ENCODE measurements around the gene TRDMT1. TPM values are rescaled to one million over a fixed set of nuclear protein-coding genes. Genes with fewer than 3 reads are reported as not detected.
A peak's percentile ranks its signal among the peaks of the same experiment; 100 is the strongest.

TRDMT1 gene

DNA sequence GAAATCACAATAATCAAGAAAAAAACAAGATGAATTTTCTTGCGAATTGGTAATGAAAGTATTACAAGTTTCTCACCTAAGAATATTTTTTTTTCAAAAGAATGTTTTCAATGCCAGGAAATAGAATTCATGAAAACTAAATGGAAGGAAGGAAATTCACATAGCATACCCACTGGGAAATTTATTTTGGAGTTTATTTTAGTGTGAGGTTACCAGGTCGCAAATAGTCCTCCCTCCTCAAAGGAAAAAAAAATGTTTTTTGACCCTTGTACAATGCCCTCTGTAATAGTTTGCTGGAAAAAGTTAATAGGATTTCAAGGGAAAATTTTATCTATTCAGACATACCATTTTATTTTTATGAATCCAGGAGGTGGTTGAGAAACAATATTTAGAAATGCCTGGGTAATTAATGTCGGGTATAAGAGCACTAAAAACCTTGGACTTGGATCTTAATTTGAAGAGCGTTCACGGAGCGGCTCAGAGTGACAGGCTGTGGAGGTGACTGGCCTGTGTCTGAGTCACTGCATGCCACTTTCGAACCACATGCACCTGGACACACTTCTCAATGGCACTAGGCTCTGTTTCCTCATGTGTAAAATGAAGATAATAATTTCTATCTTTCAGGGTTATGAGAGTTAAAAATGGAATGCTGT lies 100.1 kb downstream of the TRDMT1 start:
- Histone ChIP-seq H4K91ac (ENCODE audit: low read length) (no peak overlapping the region), H2AK5ac (ENCODE audit: low read length, severe bottlenecking) (no peak overlapping the region), H3K36me3 (ENCODE audit: control insufficient read depth in 1 of 2, insufficient read depth in 2 of 2, low read depth in 1 of 2, low read length in 2 of 2) (no peaks in the 10 kb centered on the region), H3K18ac (ENCODE audit: low read depth in 1 of 2, low read length in 2 of 2) (no peak overlapping the region), H2BK12ac (ENCODE audit: low read length in 2 of 2) (no peak overlapping the region), H3K27ac (ENCODE audit: low read length, poor library complexity, severe bottlenecking) (no peak overlapping the region), H2BK5ac (ENCODE audit: low read depth, low read length, poor library complexity, severe bottlenecking) (no peak overlapping the region), H3K4me3 (ENCODE audit: insufficient read depth in 1 of 2, low read depth in 1 of 2, low read length in 2 of 2) (no peak overlapping the region), H2BK120ac (ENCODE audit: low read depth, low read length) (no peak overlapping the region), H3K79me1 (replicated peaks; ENCODE audit: low read length, poor library complexity, severe bottlenecking) (no peaks in the 10 kb centered on the region), H3K4ac (ENCODE audit: low read depth in 1 of 2, low read length in 2 of 2) (no peak overlapping the region), H3K14ac (ENCODE audit: low read length in 2 of 2) (no peak overlapping the region), H3K27me3 (ENCODE audit: control insufficient read depth in 1 of 2, insufficient read depth in 1 of 2, low read length in 2 of 2) (no peaks in the 10 kb centered on the region), H3K9ac (ENCODE audit: low read length) (peak overlapping the region; percentile 9), H3K4me1 (ENCODE audit: control insufficient read depth, insufficient read depth, low read depth, low read length) (peaks cover 1% of the 10 kb centered on the region), H3K4me2 (ENCODE audit: low read length, poor library complexity, severe bottlenecking) (no peak overlapping the region), H2BK15ac (ENCODE audit: low read depth, poor library complexity, severe bottlenecking) (no peak overlapping the region), H3K23ac (ENCODE audit: low read length in 2 of 2) (no peak overlapping the region), H2AFZ (ENCODE audit: low read depth, low read length) (no peak overlapping the region), H4K8ac (ENCODE audit: low read length) (no peak overlapping the region), H3K9me3 (ENCODE audit: control insufficient read depth, low read length) (no peaks in the 10 kb centered on the region)
- 88% methylated on average over 5 of the region's 7 CpGs for WGBS
- DNase-seq: no peak

DNA sequence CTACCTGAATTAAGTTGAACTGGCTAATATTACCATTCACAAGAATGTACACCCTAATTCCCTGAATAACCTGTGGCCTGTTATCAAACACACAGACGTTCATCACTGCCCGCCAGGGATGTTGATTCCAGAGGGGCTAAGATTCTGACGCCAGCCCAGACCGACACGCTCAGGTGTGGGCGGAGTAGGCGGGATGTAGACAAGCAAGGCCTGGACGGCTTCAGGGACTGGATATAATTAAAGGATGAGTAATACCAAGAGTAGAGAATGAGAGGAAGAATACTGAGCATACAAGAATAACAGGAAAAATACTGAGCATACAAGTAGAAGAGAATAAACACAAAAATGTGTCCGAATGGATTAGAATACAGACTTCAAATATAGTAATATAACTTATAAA lies 100.9 kb downstream of the TRDMT1 start:
- WGBS: 94% methylated on average over 7 of the region's 9 CpGs
- no peak overlapping the region for H3K14ac ChIP-seq (ENCODE audit: low read length in 2 of 2)
- H2BK120ac ChIP-seq (ENCODE audit: low read depth, low read length): no peak overlapping the region
- no peak overlapping the region for H4K91ac ChIP-seq (ENCODE audit: low read length)
- H4K8ac ChIP-seq (ENCODE audit: low read length): no peak overlapping the region
- no peak overlapping the region for H2BK12ac ChIP-seq (ENCODE audit: low read length in 2 of 2)
- no peak overlapping the region for H3K23ac ChIP-seq (ENCODE audit: low read length in 2 of 2)
- H3K4me2 ChIP-seq (ENCODE audit: low read length, poor library complexity, severe bottlenecking): no peak overlapping the region
- H3K9me3 ChIP-seq (ENCODE audit: control insufficient read depth, low read length): peaks cover 3% of the 10 kb centered on the region
- H3K4ac ChIP-seq (ENCODE audit: low read depth in 1 of 2, low read length in 2 of 2): no peak overlapping the region
- H3K79me1 ChIP-seq (replicated peaks; ENCODE audit: low read length, poor library complexity, severe bottlenecking): no peaks in the 10 kb centered on the region
- H2BK5ac ChIP-seq (ENCODE audit: low read depth, low read length, poor library complexity, severe bottlenecking): no peak overlapping the region
- no peak overlapping the region for H3K18ac ChIP-seq (ENCODE audit: low read depth in 1 of 2, low read length in 2 of 2)
- DNase-seq: no peak
- H3K4me3 ChIP-seq (ENCODE audit: insufficient read depth in 1 of 2, low read depth in 1 of 2, low read length in 2 of 2): no peak overlapping the region
- no peak overlapping the region for H3K27ac ChIP-seq (ENCODE audit: low read length, poor library complexity, severe bottlenecking)
- H3K9ac ChIP-seq (ENCODE audit: low read length): peak overlapping the region; percentile 9
- no peak overlapping the region for H2AK5ac ChIP-seq (ENCODE audit: low read length, severe bottlenecking)
- H2AFZ ChIP-seq (ENCODE audit: low read depth, low read length): no peak overlapping the region
- no peak overlapping the region for H2BK15ac ChIP-seq (ENCODE audit: low read depth, poor library complexity, severe bottlenecking)
- no peaks in the 10 kb centered on the region for H3K27me3 ChIP-seq (ENCODE audit: control insufficient read depth in 1 of 2, insufficient read depth in 1 of 2, low read length in 2 of 2)
- H3K4me1 ChIP-seq (ENCODE audit: control insufficient read depth, insufficient read depth, low read depth, low read length): peaks cover 1% of the 10 kb centered on the region
- no peaks in the 10 kb centered on the region for H3K36me3 ChIP-seq (ENCODE audit: control insufficient read depth in 1 of 2, insufficient read depth in 2 of 2, low read depth in 1 of 2, low read length in 2 of 2)

DNA sequence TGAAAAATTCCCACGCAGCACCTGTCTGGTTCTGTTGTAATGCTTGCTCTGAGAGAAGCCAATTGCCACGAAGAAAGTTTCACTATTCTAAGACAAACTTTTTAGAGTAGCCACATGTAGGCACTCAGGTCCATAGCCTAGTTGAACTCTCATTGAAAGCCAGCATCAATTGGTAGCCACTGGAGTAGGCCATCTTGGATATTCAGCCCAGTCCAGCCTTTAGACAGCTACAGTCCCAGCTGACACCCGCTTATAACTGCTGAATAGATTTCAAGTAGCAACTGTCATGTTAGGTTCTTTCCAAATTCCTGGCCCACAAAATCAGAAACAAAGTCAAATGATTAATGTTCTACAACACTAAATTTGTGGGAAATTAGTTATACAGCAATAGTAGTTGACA lies 103.5 kb downstream of the TRDMT1 start:
- Histone ChIP-seq H4K91ac (ENCODE audit: low read length) (no peak overlapping the region), H2AK5ac (ENCODE audit: low read length, severe bottlenecking) (no peak overlapping the region), H2BK15ac (ENCODE audit: low read depth, poor library complexity, severe bottlenecking) (no peak overlapping the region), H3K4ac (ENCODE audit: low read depth in 1 of 2, low read length in 2 of 2) (no peak overlapping the region), H3K4me3 (ENCODE audit: insufficient read depth in 1 of 2, low read depth in 1 of 2, low read length in 2 of 2) (no peak overlapping the region), H3K23ac (ENCODE audit: low read length in 2 of 2) (no peak overlapping the region), H2BK12ac (ENCODE audit: low read length in 2 of 2) (no peak overlapping the region), H3K36me3 (ENCODE audit: control insufficient read depth in 1 of 2, insufficient read depth in 2 of 2, low read depth in 1 of 2, low read length in 2 of 2) (no peaks in the 10 kb centered on the region), H3K4me1 (ENCODE audit: control insufficient read depth, insufficient read depth, low read depth, low read length) (peaks cover 1% of the 10 kb centered on the region), H3K9ac (ENCODE audit: low read length) (no peak overlapping the region), H2BK120ac (ENCODE audit: low read depth, low read length) (no peak overlapping the region), H3K9me3 (ENCODE audit: control insufficient read depth, low read length) (peaks cover 20% of the 10 kb centered on the region), H3K27ac (ENCODE audit: low read length, poor library complexity, severe bottlenecking) (no peak overlapping the region), H2AFZ (ENCODE audit: low read depth, low read length) (no peak overlapping the region), H3K79me1 (replicated peaks; ENCODE audit: low read length, poor library complexity, severe bottlenecking) (no peaks in the 10 kb centered on the region), H4K8ac (ENCODE audit: low read length) (no peak overlapping the region), H3K27me3 (ENCODE audit: control insufficient read depth in 1 of 2, insufficient read depth in 1 of 2, low read length in 2 of 2) (no peaks in the 10 kb centered on the region), H2BK5ac (ENCODE audit: low read depth, low read length, poor library complexity, severe bottlenecking) (no peak overlapping the region), H3K14ac (ENCODE audit: low read length in 2 of 2) (no peak overlapping the region), H3K18ac (ENCODE audit: low read depth in 1 of 2, low read length in 2 of 2) (no peak overlapping the region), H3K4me2 (ENCODE audit: low read length, poor library complexity, severe bottlenecking) (no peak overlapping the region)
- WGBS: 97% methylated on average over 3 of the region's 3 CpGs
- no peak for DNase-seq

Small RNA genes lying within 50 kb of the gene (small RNA-seq; reads per million reads assigned to genes)
- not detected for gene AC067747.1 (ENCODE audit: low read depth)

All from mesenchymal stem cell (in vitro differentiated cells and primary cell).